Measurements from ENCODE around the gene SQOR. TPM values are rescaled to one million over a fixed set of nuclear protein-coding genes. Genes with fewer than 3 reads are reported as not detected.

Gene SQOR
- total RNA-seq, 2 experiments from 2014 or later: 14.0 to 16.9 TPM

DNA sequence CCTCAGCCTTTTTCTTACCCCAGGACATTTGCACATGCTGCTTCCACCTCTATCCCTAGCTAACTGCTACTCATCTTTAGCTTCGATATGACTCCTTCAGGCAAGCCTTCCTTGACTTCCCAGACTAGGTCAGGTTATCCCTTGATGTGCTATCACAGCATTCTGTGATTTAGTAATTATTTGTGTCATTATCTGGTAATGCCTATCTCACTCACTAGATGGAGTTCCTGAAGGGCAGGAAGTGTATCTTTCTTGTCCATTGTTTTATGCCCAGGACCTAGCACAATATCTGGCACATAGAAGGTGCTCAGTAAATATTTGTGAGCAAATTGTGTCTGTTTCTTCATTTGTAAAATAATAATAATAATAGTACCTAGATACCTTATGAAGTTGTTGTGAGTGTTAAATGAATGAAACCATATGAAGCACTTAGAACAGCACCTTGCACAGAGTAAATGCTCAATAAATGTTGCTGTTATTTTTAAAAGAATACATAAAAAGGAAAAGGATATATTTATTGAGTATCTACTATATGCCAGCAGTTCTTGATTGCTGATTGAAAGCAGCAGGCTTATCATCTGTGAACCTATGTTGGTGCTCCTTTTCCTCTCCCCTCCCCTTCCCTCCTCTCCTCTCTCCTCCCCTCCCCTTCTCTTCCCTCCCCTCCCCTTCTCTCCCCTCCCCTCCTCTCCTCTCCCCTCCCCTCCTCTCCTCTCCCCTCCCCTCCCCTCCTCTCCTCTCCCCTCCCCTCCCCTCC lies 31.5 kb downstream of the SQOR start:
- no peaks in the 10 kb centered on the region for H3K9me3 ChIP-seq (ENCODE audit: control insufficient read depth in 1 of 2, insufficient read depth in 1 of 2, low read length in 2 of 2)
- no peaks in the 10 kb centered on the region for H3K9me3 Mint-ChIP-seq
- no peaks in the 10 kb centered on the region for H3K4me1 ChIP-seq (ENCODE audit: insufficient read depth, low read length)
- H3K27me3 Mint-ChIP-seq: no peaks in the 10 kb centered on the region
- H3K4me1 Mint-ChIP-seq (ENCODE audit: low read depth): peaks cover 10% of the 10 kb centered on the region
- intact Hi-C loops (cut with DNase I, micrococcal nuclease): no loop called here
- peaks cover 79% of the 10 kb centered on the region for H3K36me3 ChIP-seq (ENCODE audit: insufficient read depth, low read length)
- ATAC-seq (ENCODE audit: poor library complexity) (no peak), DNase-seq (no peak)
- H3K4me3 Mint-ChIP-seq: no peak overlapping the region
- H3K27me3 ChIP-seq (ENCODE audit: control insufficient read depth in 1 of 2, insufficient read depth in 2 of 2, low read length in 2 of 2): no peaks in the 10 kb centered on the region
- no peak overlapping the region for H3K4me3 ChIP-seq (ENCODE audit: low read length)
- TF ChIP-seq, protein P1, sequence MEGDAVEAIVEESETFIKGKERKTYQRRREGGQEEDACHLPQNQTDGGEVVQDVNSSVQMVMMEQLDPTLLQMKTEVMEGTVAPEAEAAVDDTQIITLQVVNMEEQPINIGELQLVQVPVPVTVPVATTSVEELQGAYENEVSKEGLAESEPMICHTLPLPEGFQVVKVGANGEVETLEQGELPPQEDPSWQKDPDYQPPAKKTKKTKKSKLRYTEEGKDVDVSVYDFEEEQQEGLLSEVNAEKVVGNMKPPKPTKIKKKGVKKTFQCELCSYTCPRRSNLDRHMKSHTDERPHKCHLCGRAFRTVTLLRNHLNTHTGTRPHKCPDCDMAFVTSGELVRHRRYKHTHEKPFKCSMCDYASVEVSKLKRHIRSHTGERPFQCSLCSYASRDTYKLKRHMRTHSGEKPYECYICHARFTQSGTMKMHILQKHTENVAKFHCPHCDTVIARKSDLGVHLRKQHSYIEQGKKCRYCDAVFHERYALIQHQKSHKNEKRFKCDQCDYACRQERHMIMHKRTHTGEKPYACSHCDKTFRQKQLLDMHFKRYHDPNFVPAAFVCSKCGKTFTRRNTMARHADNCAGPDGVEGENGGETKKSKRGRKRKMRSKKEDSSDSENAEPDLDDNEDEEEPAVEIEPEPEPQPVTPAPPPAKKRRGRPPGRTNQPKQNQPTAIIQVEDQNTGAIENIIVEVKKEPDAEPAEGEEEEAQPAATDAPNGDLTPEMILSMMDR (IDR thresholded peaks at IDR 0.05): no peak
- peaks cover 94% of the 10 kb centered on the region for H3K36me3 Mint-ChIP-seq (ENCODE audit: low read depth)
- POLR2A ChIA-PET: interaction anchor here (0.6 kb wide), 1 partner anchor 1085 kb away, joined by 3 read pairs; no protein-coding TSS in a partner anchor
- no peak overlapping the region for H3K27ac ChIP-seq (ENCODE audit: low read depth in 1 of 2, low read length in 2 of 2)
- no peak overlapping the region for H3K27ac Mint-ChIP-seq
- CTCF ChIA-PET: interaction anchor here (0.8 kb wide), 1 partner anchor 40 kb away, joined by 3 read pairs; no protein-coding TSS in a partner anchor

DNA sequence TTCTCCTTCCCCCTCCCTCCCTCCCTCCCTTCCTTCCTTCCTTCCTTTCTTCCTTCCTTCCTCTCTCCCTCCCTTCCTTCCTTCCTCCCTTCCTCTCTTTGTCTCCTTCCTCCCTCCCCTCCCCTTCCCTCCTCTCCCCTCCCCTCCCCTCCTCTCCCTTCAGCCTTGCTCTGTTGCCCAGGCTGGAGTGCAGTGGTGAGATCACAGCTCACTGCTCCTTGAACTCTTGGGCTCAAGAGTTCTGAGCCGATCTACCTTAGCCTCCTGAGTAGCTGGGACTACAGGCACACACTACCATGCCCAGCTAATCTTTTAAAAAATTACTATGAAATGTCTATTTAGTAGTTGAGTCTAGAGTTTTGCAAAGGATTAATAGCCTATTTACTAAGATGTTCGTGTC lies 32.2 kb downstream of the SQOR start:
- Histone ChIP-seq H3K36me3 (ENCODE audit: insufficient read depth, low read length) (peaks cover 81% of the 10 kb centered on the region), H3K4me1 (ENCODE audit: insufficient read depth, low read length) (no peaks in the 10 kb centered on the region), H3K4me3 (ENCODE audit: low read length) (no peak overlapping the region), H3K9me3 (ENCODE audit: control insufficient read depth in 1 of 2, insufficient read depth in 1 of 2, low read length in 2 of 2) (no peaks in the 10 kb centered on the region), H3K27ac (ENCODE audit: low read depth in 1 of 2, low read length in 2 of 2) (no peak overlapping the region), H3K27me3 (ENCODE audit: control insufficient read depth in 1 of 2, insufficient read depth in 2 of 2, low read length in 2 of 2) (no peaks in the 10 kb centered on the region)
- TF ChIP-seq, protein P1 (IDR thresholded peaks at IDR 0.05): no peak
- ChIA-PET POLR2A (interaction anchor here (0.6 kb wide), 1 partner anchor 1086 kb away, joined by 3 read pairs; no protein-coding TSS in a partner anchor), CTCF (no interaction called here)
- no peak for ATAC-seq (ENCODE audit: poor library complexity)
- no peak overlapping the region for H3K27ac Mint-ChIP-seq
- intact Hi-C loops (cut with DNase I, micrococcal nuclease): no loop called here
- no peaks in the 10 kb centered on the region for H3K9me3 Mint-ChIP-seq
- no peak overlapping the region for H3K4me3 Mint-ChIP-seq
- no peak for DNase-seq
- H3K27me3 Mint-ChIP-seq: no peaks in the 10 kb centered on the region
- H3K4me1 Mint-ChIP-seq (ENCODE audit: low read depth): peaks cover 10% of the 10 kb centered on the region
- H3K36me3 Mint-ChIP-seq (ENCODE audit: low read depth): peaks cover 94% of the 10 kb centered on the region

DNA sequence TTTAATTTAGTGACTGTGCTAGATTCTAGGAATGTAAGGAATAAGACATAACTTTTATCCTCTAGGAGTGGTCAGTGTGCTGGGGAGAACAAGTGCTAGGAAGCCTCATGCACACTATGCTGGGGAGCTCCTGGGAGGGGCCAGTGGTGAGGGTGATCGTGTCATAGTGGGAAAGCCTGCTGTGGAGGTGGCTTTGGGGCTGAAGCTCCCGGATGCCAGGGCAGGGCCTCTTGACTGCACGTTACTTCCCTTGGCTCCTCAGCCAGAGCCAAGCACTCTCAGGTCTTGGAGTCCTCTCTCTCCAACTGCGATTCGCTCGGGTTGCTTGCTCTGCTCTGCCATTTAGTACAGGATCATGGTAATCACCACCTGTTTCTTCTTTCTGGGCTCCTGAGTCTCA lies 33.6 kb downstream of the SQOR start:
- Histone ChIP-seq H3K27me3 (ENCODE audit: control insufficient read depth in 1 of 2, insufficient read depth in 2 of 2, low read length in 2 of 2) (no peaks in the 10 kb centered on the region), H3K36me3 (ENCODE audit: insufficient read depth, low read length) (peaks cover 79% of the 10 kb centered on the region), H3K27ac (ENCODE audit: low read depth in 1 of 2, low read length in 2 of 2) (no peak overlapping the region), H3K9me3 (ENCODE audit: control insufficient read depth in 1 of 2, insufficient read depth in 1 of 2, low read length in 2 of 2) (no peaks in the 10 kb centered on the region), H3K4me1 (ENCODE audit: insufficient read depth, low read length) (no peaks in the 10 kb centered on the region), H3K4me3 (ENCODE audit: low read length) (no peak overlapping the region)
- POLR2A ChIA-PET: no interaction called here
- CTCF ChIA-PET: no interaction called here
- DNase-seq (no peak), ATAC-seq (ENCODE audit: poor library complexity) (no peak)
- H3K27ac Mint-ChIP-seq: no peak overlapping the region
- no peak overlapping the region for H3K4me3 Mint-ChIP-seq
- intact Hi-C loops (cut with DNase I, micrococcal nuclease): no loop called here
- H3K4me1 Mint-ChIP-seq (ENCODE audit: low read depth): peaks cover 10% of the 10 kb centered on the region
- H3K27me3 Mint-ChIP-seq: no peaks in the 10 kb centered on the region
- TF ChIP-seq, protein P1 (IDR thresholded peaks at IDR 0.05): no peak
- H3K9me3 Mint-ChIP-seq: no peaks in the 10 kb centered on the region
- peaks cover 94% of the 10 kb centered on the region for H3K36me3 Mint-ChIP-seq (ENCODE audit: low read depth)

All from CD4-positive, alpha-beta T cell (primary cell).